K562 (cell line): ENCODE measurements around the gene LIX1L. TPM values are rescaled to one million over a fixed set of nuclear protein-coding genes. Genes with fewer than 3 reads are reported as not detected.

Experiments
- CREB5 ChIP-seq: fragments of 250-450 bp; sonication (Bioruptor Pico); IDR thresholded peaks from 2 replicates; pipeline ENCODE4 v1.5.0; 2020; ENCODE audit warnings: mild to moderate bottlenecking
- CXXC5 ChIP-seq: fragments of 250-450 bp; sonication (Bioruptor Pico); IDR thresholded peaks from 2 replicates; pipeline ENCODE4 v1.8.0; 2022; ENCODE audit warnings: inconsistent platforms, mild to moderate bottlenecking, moderate library complexity
- ELF1 ChIP-seq: fragments of 200-800 bp; sonication (Bioruptor generic); IDR thresholded peaks from 2 replicates; pipeline ENCODE4 v1.6.1; 2016; ENCODE audit warnings: missing genetic modification characterization, missing compliant biosample characterization
- ERF ChIP-seq: fragments of 450-650 bp; formaldehyde crosslinking; IDR thresholded peaks from 2 replicates; pipeline ENCODE4 v1.4.0; 2020; ENCODE audit warnings: mild to moderate bottlenecking, mixed read lengths
- HBP1 ChIP-seq: fragments of 450-650 bp; formaldehyde crosslinking; IDR thresholded peaks from 2 replicates; pipeline ENCODE4 v1.4.0; 2022; ENCODE audit warnings: missing genetic modification characterization
- HDGF ChIP-seq: fragments of 450-650 bp; IDR thresholded peaks from 2 replicates; pipeline ENCODE4 v1.6.1; 2016
- HLTF ChIP-seq: fragments of 450-650 bp; IDR thresholded peaks from 2 replicates; pipeline ENCODE4 v1.6.1; 2016
- HMGN3 ChIP-seq: IDR thresholded peaks from 2 replicates; pipeline ENCODE4 v1.6.1; 2011; ENCODE audit warnings: borderline replicate concordance, low read depth, mild to moderate bottlenecking, mixed read lengths, low read length; ENCODE audit not compliant: insufficient read length; ENCODE audit errors: extremely low read depth
- NR3C1 ChIP-seq: sonication (generic); formaldehyde crosslinking; IDR thresholded peaks from 2 replicates; pipeline ENCODE4 v1.8.1; 2022; ENCODE audit warnings: missing genetic modification reagents
- RCOR1 ChIP-seq, 2 experiments: IDR thresholded peaks; 2 replicates each; pipeline ENCODE4 v1.6.1; 2012; ENCODE audit warnings: low read depth in 2 of 2, low read length in 2 of 2, borderline replicate concordance in 1 of 2, improper control_type of control experiment in 1 of 2
- TFAP4 ChIP-seq: sonication (generic); formaldehyde crosslinking; IDR thresholded peaks from 2 replicates; pipeline ENCODE4 v1.8.0; 2022; ENCODE audit warnings: missing genetic modification reagents, mild to moderate bottlenecking, moderate library complexity, borderline replicate concordance
- TSC22D4 ChIP-seq: fragments of 450-650 bp; IDR thresholded peaks from 2 replicates; pipeline ENCODE4 v1.6.1; 2016; ENCODE audit warnings: missing genetic modification characterization, missing biosample characterization, control low read depth
- XRCC5 ChIP-seq: fragments of 200-400 bp; formaldehyde crosslinking; IDR thresholded peaks from 2 replicates; pipeline ENCODE4 v1.6.1; 2017; ENCODE audit warnings: low read depth, mild to moderate bottlenecking, low read length
- ZFX ChIP-seq: sonication (generic); formaldehyde crosslinking; IDR thresholded peaks from 2 replicates; pipeline ENCODE4 v1.8.0; 2022; ENCODE audit warnings: mild to moderate bottlenecking, missing genetic modification reagents, moderate library complexity
- ZNF407 ChIP-seq: fragments of 450-650 bp; IDR thresholded peaks from 2 replicates; pipeline ENCODE4 v1.6.1; 2016; ENCODE audit warnings: low read depth
- ZNF408 ChIP-seq: fragments of 250-450 bp; sonication (Bioruptor Pico); IDR thresholded peaks from 2 replicates; pipeline ENCODE4 v1.4.0; 2020; ENCODE audit warnings: low read depth, mild to moderate bottlenecking, moderate library complexity
- polyA plus RNA-seq, 8 experiments: library from polyadenylated mRNA; depleted of rRNA in 4 of 8; stranded (reverse) in 5 of 8; unstranded in 3 of 8; fragments of >200 nt; fragmentation: Nextera tagmentation in 2 of 8; fragmentation: Illumina TruSeq in 1 of 8; extraction: Ambion mirVana in 2 of 8; extraction: Trizol in 1 of 8; gene quantifications; 2 replicates each; pipeline versions ENCODE4 v1.2.1 to v1.2.3, GENCODE V29; 2011 to 2014; ENCODE audit warnings: inconsistent platforms in 1 of 8, missing spikeins in 1 of 8
- total RNA-seq, 7 experiments: library from RNA; depleted of rRNA in 6 of 7; stranded (reverse); fragments of >200 nt in 6 of 7; fragmentation: Illumina TruSeq in 2 of 7; extraction: Trizol in 2 of 7; gene quantifications; 2 replicates each; pipeline versions ENCODE4 v1.2.1 to v1.2.3, GENCODE V29; 2011 to 2021; ENCODE audit warnings: low replicate concordance in 1 of 7

LIX1L gene
- total and polyA plus RNA-seq, 9 of the 15 experiments (the other 6 are each of a cell fraction or from before 2014, with no cell fraction given) = 4.6 to 26.5 (median 12.5) TPM

GRCh38 chr1:145991735-145992412, 34.1 kb upstream of the LIX1L start (continued):
- TF ChIP-seq HLTF = 0 out of 2 replicates have a peak, but pooled peaks have one; percentile 8
- no peak for TF ChIP-seq TSC22D4
- no peak for TF ChIP-seq NR3C1
- TF ChIP-seq ELF1 (tag) = no peak
- TF ChIP-seq HMGN3 = peak; percentile 83
- peak; percentile 99 for TF ChIP-seq ERF (CRISPR knock-in tag)
- TF ChIP-seq XRCC5 = no peak
- TF ChIP-seq RCOR1 (IDR thresholded peaks at IDR 0.05; ENCODE audit: borderline replicate concordance in 1 of 2, low read depth in 2 of 2, low read length in 2 of 2) = no peak; a peak in 1 of 4 replicates
- TF ChIP-seq ZFX = no peak
- peak; percentile 99 for TF ChIP-seq HBP1 (CRISPR knock-in tag)
- TF ChIP-seq CREB5 (CRISPR knock-in tag) = peak; percentile 95
- TF ChIP-seq TFAP4 = no peak
- TF ChIP-seq CXXC5 (CRISPR knock-in tag) = peak; percentile 57; the same call in 1 of the 2 replicates
- TF ChIP-seq ZNF407 = no peak
- TF ChIP-seq ZNF408 (CRISPR knock-in tag) = no peak
- no peak for TF ChIP-seq HDGF
